ENCODE results near the gene METTL2B.
"Not testable (repeated sequence)": the region's sequence is repeated elsewhere in the genome, so short reads cannot be mapped to it uniquely, and the experiment has no call there.

- TF ChIP-seq, protein P1, sequence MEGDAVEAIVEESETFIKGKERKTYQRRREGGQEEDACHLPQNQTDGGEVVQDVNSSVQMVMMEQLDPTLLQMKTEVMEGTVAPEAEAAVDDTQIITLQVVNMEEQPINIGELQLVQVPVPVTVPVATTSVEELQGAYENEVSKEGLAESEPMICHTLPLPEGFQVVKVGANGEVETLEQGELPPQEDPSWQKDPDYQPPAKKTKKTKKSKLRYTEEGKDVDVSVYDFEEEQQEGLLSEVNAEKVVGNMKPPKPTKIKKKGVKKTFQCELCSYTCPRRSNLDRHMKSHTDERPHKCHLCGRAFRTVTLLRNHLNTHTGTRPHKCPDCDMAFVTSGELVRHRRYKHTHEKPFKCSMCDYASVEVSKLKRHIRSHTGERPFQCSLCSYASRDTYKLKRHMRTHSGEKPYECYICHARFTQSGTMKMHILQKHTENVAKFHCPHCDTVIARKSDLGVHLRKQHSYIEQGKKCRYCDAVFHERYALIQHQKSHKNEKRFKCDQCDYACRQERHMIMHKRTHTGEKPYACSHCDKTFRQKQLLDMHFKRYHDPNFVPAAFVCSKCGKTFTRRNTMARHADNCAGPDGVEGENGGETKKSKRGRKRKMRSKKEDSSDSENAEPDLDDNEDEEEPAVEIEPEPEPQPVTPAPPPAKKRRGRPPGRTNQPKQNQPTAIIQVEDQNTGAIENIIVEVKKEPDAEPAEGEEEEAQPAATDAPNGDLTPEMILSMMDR (IDR thresholded peaks at IDR 0.05), result not testable (repeated sequence)
- TF ChIP-seq POLR2A (IDR thresholded peaks at IDR 0.05), result not testable (repeated sequence)
These were observed 49.5 kb downstream of the METTL2B start for GRCh38 chr7:128526062-128526466.

All from testis (tissue), 2 donors.